Stimulated activated CD8-positive, alpha-beta memory T cell treated with anti-CD3 and anti-CD28 coated beads, Interleukin-7, amount 100 ng/mL, for 24 hours (primary cell): ENCODE results near the gene FCRL6.

Experiments used
- DNase-seq: peaks from one replicate; pipeline ENCODE4 v3.0.0-alpha.2; 2020; ENCODE audit warnings: low read depth

FCRL6 gene

DNA sequence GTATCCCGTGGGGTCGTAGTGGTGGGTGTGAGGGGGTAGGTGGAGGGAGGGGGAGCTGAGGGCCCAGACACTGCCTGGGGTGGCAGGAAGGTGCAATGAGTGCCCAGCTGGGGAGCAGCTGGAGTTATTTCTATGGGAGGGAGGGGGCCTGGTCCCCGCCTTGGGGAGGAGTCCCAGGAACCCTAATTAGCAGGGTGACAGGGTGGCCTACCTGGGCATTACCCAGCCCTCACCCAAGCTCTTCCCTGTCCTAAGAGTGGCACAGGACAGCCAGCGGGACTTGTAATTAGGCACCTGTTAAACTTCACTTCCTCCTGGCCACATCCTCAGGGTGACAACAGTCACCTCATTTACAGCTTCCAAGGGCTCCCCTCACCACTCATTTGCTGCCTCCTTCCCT is 60.4 kb downstream of the FCRL6 start, which contains the start of gene VSIG8:
TSS of gene VSIG8 (minus strand) at position 101 of the 400 bp plus-strand sequence. CDS start 136 bp downstream, outside the sequence.
- no peak for DNase-seq

DNA sequence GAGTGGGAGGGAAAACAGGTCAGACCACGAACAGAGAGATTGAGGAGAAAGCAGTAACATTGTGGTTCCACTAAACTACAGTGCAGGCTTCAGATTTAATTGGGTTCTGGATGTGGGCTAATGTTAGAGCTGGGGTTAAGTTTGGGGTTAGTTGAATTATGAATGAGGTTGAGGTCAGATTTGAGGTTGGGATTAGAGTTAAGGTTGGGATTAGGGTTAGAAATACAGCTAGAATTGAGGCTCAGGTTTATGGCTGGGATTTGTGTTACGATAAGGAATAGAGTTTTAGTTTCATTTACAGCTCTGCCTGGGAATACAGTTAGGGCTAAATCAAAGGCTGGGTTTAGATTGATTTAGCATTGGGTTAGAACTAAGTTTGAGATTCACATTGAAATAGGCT is 62.1 kb downstream of the FCRL6 start:
- no peak for DNase-seq
